Measurements from ENCODE around the gene CHRDL2.
"Not testable (repeated sequence)": the region's sequence is repeated elsewhere in the genome, so short reads cannot be mapped to it uniquely, and the experiment has no call there.

CHRDL2 gene

DNA sequence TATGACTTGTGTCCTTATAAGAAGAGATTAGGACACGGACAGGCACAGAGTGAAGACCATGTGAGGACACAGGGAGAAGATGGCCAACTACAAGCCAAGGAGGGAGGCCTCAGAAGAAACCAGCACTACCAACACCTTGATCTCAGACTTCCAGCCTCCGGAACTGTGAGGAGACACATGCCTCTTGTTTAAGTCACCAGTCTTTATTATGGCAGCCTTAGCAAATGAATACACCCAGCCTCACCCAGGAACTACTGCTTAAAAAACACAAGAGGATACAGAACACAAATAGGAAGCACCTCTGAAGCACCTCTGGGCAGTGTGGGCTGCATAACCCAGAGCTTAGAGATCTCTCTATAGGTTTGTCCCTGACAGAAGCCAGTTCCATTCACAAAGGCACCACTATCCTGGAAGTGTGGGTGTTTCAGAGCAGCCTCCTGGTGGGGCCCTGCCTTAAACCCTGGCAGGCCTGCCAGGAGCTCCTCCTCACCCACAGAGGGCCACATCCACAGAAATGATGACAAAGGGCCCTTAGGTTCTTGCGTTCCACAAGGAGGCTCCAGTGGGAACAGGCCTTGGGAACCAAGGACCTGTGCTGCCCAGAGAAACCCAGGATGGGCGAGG lies 58.8 kb downstream of the CHRDL2 start:
- Histone ChIP-seq H3K27ac (ENCODE audit: low read length) (no peak overlapping the region), H3K9me3 (ENCODE audit: control insufficient read depth, low read depth, low read length) (no peaks in the 10 kb centered on the region), H3K36me3 (ENCODE audit: control insufficient read depth, low read depth, low read length) (no peaks in the 10 kb centered on the region), H3K4me3 (ENCODE audit: low read length) (no peak overlapping the region), H3K4me1 (ENCODE audit: control insufficient read depth, low read depth, low read length) (no peaks in the 10 kb centered on the region), H3K27me3 (ENCODE audit: control insufficient read depth, insufficient read depth, low read length) (no peaks in the 10 kb centered on the region), H3K9ac (ENCODE audit: low read length) (no peak overlapping the region)

DNA sequence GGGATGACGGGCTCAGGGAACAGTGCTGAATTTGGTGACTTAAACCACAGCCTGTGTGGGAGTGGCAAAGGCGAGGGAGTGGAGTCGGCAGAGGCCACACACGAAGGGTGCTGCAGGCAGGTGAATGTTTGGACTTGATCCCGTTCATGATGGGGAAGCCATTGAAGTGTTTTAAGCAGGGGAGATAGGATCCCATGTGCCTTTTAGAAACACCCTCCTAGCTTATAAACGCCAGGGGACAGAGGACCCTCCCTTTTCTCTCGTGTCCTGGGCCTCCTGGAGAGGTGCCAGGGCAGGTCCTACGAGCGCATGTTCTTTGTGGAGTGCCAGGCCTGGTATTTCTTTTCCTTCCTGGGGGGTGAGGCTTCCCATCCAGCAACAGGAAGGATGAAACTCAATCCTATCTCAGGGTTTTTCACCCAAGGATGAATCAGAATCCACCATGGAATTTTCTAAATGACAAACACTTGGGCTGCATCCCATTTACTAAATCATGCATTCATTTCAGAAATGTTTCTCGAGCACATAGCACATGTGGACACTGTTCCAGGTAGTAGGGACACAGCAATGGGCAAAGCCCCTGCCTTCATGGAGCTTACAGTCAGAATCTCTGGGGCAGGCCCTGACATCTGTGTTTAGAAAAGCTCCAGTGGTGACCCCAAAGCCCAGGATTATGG lies 59.6 kb downstream of the CHRDL2 start:
- H3K9me3 ChIP-seq (ENCODE audit: control insufficient read depth, low read depth, low read length): no peaks in the 10 kb centered on the region
- no peaks in the 10 kb centered on the region for H3K27me3 ChIP-seq (ENCODE audit: control insufficient read depth, insufficient read depth, low read length)
- H3K27ac ChIP-seq (ENCODE audit: low read length): no peak overlapping the region
- no peaks in the 10 kb centered on the region for H3K4me1 ChIP-seq (ENCODE audit: control insufficient read depth, low read depth, low read length)
- no peak overlapping the region for H3K4me3 ChIP-seq (ENCODE audit: low read length)
- H3K36me3 ChIP-seq (ENCODE audit: control insufficient read depth, low read depth, low read length): no peaks in the 10 kb centered on the region
- no peak overlapping the region for H3K9ac ChIP-seq (ENCODE audit: low read length)

DNA sequence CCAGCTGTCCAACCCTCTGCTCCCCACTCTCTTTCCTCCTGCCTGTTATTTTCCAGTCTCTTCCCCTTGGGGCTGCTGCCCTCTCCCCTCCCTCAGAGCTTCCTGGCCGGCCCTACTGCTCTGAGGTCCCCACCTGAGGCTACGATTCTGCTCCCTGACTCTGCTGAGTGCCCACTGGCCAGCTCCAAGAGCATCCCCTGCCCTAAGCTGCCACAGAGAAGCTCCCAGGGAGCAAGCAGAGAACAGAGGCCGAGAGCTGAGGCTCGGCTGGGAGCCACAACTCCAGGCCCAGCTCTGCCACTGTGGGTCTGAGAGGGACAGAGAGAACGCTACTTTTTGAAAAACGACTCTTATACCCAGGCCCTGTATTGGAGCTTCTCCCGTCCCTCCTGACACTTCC lies 61.1 kb downstream of the CHRDL2 start:
- Histone ChIP-seq H3K9me3 (ENCODE audit: control insufficient read depth, low read depth, low read length) (no peaks in the 10 kb centered on the region), H3K4me3 (ENCODE audit: low read length) (no peak overlapping the region), H3K36me3 (ENCODE audit: control insufficient read depth, low read depth, low read length) (no peaks in the 10 kb centered on the region), H3K9ac (ENCODE audit: low read length) (no peak overlapping the region), H3K27me3 (ENCODE audit: control insufficient read depth, insufficient read depth, low read length) (no peaks in the 10 kb centered on the region), H3K27ac (ENCODE audit: low read length) (no peak overlapping the region), H3K4me1 (ENCODE audit: control insufficient read depth, low read depth, low read length) (no peaks in the 10 kb centered on the region)

DNA sequence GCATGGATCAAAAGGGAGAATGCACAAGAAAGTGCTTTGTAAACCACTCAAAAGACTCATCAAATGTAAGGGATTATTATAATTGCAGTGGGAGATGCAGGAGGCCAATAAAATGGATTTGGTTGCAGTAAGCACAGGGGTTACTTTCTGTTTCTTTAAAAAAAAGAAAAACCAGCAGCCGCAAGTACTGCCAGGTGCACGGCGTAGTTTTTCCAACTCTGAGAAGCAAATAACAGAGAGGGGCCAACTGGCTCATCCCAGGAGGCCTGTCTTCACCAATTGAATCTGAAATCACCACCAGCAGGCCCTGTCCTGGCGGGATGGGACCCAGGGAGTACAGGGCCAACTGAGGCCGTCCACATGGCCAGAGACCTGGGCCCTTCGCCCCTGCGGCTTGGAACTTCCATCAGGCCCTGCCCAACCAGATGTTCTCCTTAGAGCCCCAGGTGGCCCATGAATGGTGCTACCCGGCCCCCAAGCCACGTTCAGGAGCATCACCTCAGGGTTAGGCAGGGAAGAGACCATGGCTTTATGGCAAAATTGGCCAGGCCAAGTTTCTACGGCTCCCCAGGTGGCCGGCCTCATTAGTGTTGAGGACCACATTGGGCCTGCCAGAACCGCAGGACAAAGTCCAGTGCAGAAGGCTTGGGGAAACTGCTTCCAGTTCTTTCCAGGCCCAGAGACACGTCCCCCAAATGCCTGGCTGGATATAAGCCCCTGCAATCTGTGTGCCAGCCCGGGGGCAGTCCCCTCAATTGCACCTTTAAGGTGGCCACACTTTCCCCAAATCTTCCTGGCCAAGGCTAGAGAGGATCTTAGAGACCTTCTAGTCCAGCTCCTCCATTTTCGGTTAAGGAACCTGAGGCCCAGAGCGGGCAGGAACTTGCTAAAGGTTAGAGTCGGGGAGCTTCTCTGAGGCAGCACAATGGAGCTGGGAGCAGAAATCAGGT lies 61.7 kb downstream of the CHRDL2 start:
- no peaks in the 10 kb centered on the region for H3K36me3 ChIP-seq (ENCODE audit: control insufficient read depth, low read depth, low read length)
- no peak overlapping the region for H3K4me3 ChIP-seq (ENCODE audit: low read length)
- no peak overlapping the region for H3K27ac ChIP-seq (ENCODE audit: low read length)
- H3K9me3 ChIP-seq (ENCODE audit: control insufficient read depth, low read depth, low read length): no peaks in the 10 kb centered on the region
- H3K4me1 ChIP-seq (ENCODE audit: control insufficient read depth, low read depth, low read length): no peaks in the 10 kb centered on the region
- H3K9ac ChIP-seq (ENCODE audit: low read length): no peak overlapping the region
- H3K27me3 ChIP-seq (ENCODE audit: control insufficient read depth, insufficient read depth, low read length): no peaks in the 10 kb centered on the region

DNA sequence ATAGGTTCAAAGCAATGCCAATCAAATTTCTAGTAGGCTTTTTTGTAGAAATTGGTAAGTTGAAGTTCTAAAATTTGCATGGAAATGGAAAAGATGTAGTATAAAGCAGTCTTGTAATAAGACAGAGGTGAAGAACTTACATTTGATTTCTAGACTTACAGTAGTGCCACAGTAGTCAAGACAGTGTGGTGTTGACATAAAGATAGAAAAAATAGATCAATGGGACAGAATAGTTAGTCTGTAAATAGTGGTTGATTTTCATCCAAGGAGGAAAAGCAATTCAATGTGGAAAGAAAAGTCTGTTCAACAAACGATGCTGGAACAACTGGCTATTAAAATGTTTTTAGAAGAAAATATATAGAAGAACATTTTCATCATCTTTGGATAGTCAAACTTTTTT lies 67.9 kb downstream of the CHRDL2 start:
- Histone ChIP-seq H3K27me3 (ENCODE audit: control insufficient read depth, insufficient read depth, low read length) (no peaks in the 10 kb centered on the region), H3K36me3 (ENCODE audit: control insufficient read depth, low read depth, low read length) (no peaks in the 10 kb centered on the region), H3K9ac (ENCODE audit: low read length) (no peak overlapping the region), H3K27ac (ENCODE audit: low read length) (no peak overlapping the region), H3K4me3 (ENCODE audit: low read length) (no peak overlapping the region), H3K4me1 (ENCODE audit: control insufficient read depth, low read depth, low read length) (peaks cover 7% of the 10 kb centered on the region), H3K9me3 (ENCODE audit: control insufficient read depth, low read depth, low read length) (no peaks in the 10 kb centered on the region)

DNA sequence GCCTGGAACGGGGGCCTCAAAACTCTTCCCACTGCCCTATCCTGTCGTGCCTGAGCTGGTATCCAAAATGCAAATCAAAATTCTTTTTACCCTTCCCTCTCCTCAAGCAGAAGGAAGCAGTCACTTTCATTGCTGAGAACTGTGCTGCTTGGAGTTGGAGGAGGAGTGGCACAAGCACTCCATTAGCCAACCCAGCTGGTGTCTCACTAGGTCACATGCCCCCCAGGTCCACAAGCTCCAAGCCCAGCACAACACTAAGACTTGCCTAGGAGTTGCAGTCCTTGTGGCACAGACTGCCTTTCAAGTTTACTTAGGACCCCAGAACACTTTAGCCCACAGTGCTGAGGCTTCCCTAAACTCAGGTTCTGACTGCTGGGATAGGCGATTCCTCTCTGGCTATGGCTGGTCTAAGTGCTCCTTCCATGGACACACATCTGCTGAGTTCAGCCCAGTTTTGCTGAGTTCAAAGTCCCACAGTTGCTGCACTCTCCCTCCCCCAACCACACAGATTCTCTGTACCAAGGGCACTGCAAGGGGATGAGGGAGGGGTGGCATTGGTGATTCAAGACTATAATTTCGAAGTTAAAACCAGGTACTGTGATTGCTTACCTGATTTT lies 68.6 kb downstream of the CHRDL2 start:
- Histone ChIP-seq H3K36me3 (ENCODE audit: control insufficient read depth, low read depth, low read length) (no peaks in the 10 kb centered on the region), H3K27ac (ENCODE audit: low read length) (no peak overlapping the region)

DNA sequence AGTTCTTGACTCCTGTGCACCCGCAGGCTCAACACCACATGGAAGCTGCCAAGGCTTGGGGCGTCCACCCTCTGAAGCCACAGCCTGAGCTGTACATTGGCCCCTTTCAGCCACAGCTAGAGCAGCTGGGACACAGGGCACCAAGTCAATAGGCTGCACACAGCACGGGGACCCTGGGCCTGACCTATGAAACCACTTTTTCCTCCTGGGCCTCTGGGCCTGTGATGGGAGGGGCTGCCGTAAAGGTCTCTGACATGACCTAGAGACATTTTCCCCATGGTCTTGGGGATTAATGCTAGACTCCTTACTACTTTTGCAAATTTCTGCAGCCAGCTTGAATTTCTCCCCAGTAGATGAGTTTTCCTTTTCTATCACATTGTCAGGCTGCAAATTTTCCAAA lies 72.1 kb downstream of the CHRDL2 start:
- not testable (repeated sequence) for H3K9me3 ChIP-seq (ENCODE audit: control insufficient read depth, low read depth, low read length); H3K36me3 ChIP-seq (ENCODE audit: control insufficient read depth, low read depth, low read length); H3K9ac ChIP-seq (ENCODE audit: low read length); H3K4me1 ChIP-seq (ENCODE audit: control insufficient read depth, low read depth, low read length); H3K27ac ChIP-seq (ENCODE audit: low read length); H3K27me3 ChIP-seq (ENCODE audit: control insufficient read depth, insufficient read depth, low read length); H3K4me3 ChIP-seq (ENCODE audit: low read length)

More for the DNA sequence above, 68.6 kb downstream of the CHRDL2 start:
- Histone ChIP-seq H3K9ac (ENCODE audit: low read length) (no peak overlapping the region), H3K9me3 (ENCODE audit: control insufficient read depth, low read depth, low read length) (no peaks in the 10 kb centered on the region), H3K4me3 (ENCODE audit: low read length) (no peak overlapping the region), H3K4me1 (ENCODE audit: control insufficient read depth, low read depth, low read length) (peaks cover 7% of the 10 kb centered on the region), H3K27me3 (ENCODE audit: control insufficient read depth, insufficient read depth, low read length) (no peaks in the 10 kb centered on the region)

DNA sequence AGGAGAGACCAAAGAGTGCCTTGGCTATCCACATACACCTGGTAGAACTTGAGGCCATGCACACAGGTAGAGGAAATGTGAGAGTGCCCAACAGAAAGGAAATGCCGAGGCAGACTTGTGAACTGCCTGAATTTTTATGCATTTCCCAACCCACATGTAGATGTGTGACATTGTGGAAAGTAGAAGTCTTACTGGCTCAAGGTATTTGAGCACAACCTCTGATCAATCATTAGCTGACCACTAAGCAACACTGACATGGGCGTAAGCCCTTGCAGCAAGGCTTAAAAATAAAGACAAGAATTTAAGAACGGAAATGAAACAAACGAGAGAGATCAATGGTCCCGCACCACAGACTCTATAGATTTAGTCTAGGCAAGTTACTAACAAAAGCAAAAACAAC lies 76.2 kb downstream of the CHRDL2 start:
- Histone ChIP-seq H3K4me3 (ENCODE audit: low read length) (no peak overlapping the region), H3K9ac (ENCODE audit: low read length) (no peak overlapping the region), H3K36me3 (ENCODE audit: control insufficient read depth, low read depth, low read length) (peaks cover 6% of the 10 kb centered on the region), H3K27me3 (ENCODE audit: control insufficient read depth, insufficient read depth, low read length) (no peaks in the 10 kb centered on the region), H3K9me3 (ENCODE audit: control insufficient read depth, low read depth, low read length) (no peaks in the 10 kb centered on the region), H3K4me1 (ENCODE audit: control insufficient read depth, low read depth, low read length) (no peaks in the 10 kb centered on the region), H3K27ac (ENCODE audit: low read length) (no peak overlapping the region)

DNA sequence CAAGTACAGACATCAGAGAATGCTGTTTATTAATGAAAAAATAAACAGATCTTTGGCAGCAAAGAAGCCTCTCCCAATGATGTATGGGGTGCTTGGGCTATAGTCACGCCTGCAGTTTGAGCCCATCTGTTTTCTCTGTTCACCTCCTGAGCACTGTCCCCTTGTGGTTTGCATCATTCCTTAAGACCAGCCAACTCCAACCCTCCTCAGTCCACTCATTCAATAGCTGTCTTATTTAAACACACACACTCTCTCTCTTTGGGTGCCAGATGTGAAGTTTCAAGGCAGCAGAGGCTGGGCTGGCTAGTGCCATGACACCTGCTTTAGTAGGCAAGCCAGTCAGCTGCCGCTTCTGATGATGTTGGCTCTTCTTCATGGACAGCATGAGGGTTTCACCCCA lies 80.7 kb downstream of the CHRDL2 start:
- Histone ChIP-seq H3K4me3 (ENCODE audit: low read length) (no peak overlapping the region), H3K27ac (ENCODE audit: low read length) (no peak overlapping the region), H3K4me1 (ENCODE audit: control insufficient read depth, low read depth, low read length) (peaks cover 7% of the 10 kb centered on the region), H3K9ac (ENCODE audit: low read length) (no peak overlapping the region), H3K9me3 (ENCODE audit: control insufficient read depth, low read depth, low read length) (no peaks in the 10 kb centered on the region), H3K27me3 (ENCODE audit: control insufficient read depth, insufficient read depth, low read length) (no peaks in the 10 kb centered on the region), H3K36me3 (ENCODE audit: control insufficient read depth, low read depth, low read length) (peaks cover 6% of the 10 kb centered on the region)

DNA sequence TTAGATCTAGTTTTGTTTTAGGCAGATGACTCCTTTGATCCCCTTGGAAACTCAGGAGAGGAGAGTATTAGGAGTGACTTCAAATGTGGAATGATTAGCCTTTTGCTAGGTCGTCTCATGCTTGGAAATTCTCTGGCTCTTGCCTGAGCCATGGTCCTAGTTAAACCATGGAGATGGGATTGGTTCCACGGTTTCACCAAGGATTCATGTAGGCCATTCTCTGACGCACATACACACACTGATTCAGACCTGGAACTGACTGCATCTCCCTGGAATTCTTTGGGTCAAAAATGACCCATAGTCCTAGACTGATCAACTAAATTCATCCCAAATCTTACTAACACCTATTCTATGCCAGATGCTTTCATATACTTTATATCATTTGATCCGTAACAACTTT lies 82.3 kb downstream of the CHRDL2 start:
- no peak overlapping the region for H3K4me3 ChIP-seq (ENCODE audit: low read length)
- H3K4me1 ChIP-seq (ENCODE audit: control insufficient read depth, low read depth, low read length): peaks cover 7% of the 10 kb centered on the region
- no peaks in the 10 kb centered on the region for H3K27me3 ChIP-seq (ENCODE audit: control insufficient read depth, insufficient read depth, low read length)
- no peaks in the 10 kb centered on the region for H3K9me3 ChIP-seq (ENCODE audit: control insufficient read depth, low read depth, low read length)
- H3K36me3 ChIP-seq (ENCODE audit: control insufficient read depth, low read depth, low read length): peaks cover 6% of the 10 kb centered on the region
- H3K27ac ChIP-seq (ENCODE audit: low read length): no peak overlapping the region
- H3K9ac ChIP-seq (ENCODE audit: low read length): no peak overlapping the region

DNA sequence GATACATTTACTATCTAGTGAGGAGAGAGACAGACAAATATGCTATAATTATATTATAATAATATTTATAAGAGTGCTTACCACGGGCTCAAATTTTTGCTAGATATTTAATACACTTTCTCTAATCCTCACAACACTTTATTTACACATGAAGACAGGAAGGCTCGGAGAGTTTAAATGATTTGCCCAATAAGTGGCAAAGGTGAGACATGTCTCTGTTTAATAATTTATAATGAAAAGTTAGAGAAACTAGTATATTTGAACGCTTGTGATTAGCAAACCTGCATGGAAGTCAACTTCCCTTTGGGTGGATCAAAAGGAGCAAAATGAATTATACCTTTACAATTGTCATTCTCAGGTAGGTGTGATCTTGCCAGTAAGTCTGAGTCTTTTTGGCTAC lies 83.4 kb downstream of the CHRDL2 start:
- no peak overlapping the region for H3K27ac ChIP-seq (ENCODE audit: low read length)
- no peaks in the 10 kb centered on the region for H3K9me3 ChIP-seq (ENCODE audit: control insufficient read depth, low read depth, low read length)
- no peak overlapping the region for H3K4me3 ChIP-seq (ENCODE audit: low read length)
- no peak overlapping the region for H3K9ac ChIP-seq (ENCODE audit: low read length)
- H3K27me3 ChIP-seq (ENCODE audit: control insufficient read depth, insufficient read depth, low read length): no peaks in the 10 kb centered on the region
- H3K4me1 ChIP-seq (ENCODE audit: control insufficient read depth, low read depth, low read length): peaks cover 7% of the 10 kb centered on the region
- H3K36me3 ChIP-seq (ENCODE audit: control insufficient read depth, low read depth, low read length): peaks cover 8% of the 10 kb centered on the region
